B cell (primary cell): ENCODE data around the gene PDE3B. TPM values are rescaled to one million over a fixed set of nuclear protein-coding genes. Genes with fewer than 3 reads are reported as not detected.
"Not testable (repeated sequence)": the region's sequence is repeated elsewhere in the genome, so short reads cannot be mapped to it uniquely, and the experiment has no call there.

Experiments
- ATAC-seq: fragments of 200-7000 bp; cut with Tn5 transposase; one replicate; pipeline ENCODE4 v1.10.0; 2021; ENCODE audit warnings: low read depth, mild to moderate bottlenecking, moderate number of reproducible peaks, moderate library complexity
- CTCF ChIA-PET: fragments of 350-600 bp; sonication (Branson Sonifier 250); formaldehyde crosslinking; loops from one replicate; lab custom pipeline; 2021; ENCODE audit warnings: antibody characterized with exemption, inconsistent platforms; lab: Charles Lee
- POLR2A ChIA-PET: fragments of 350-600 bp; sonication (Branson Sonifier 250); formaldehyde crosslinking; loops from one replicate; lab custom pipeline; 2021; ENCODE audit warnings: antibody characterized with exemption; lab: Charles Lee
- DNase-seq: peaks from one replicate; pipeline ENCODE4 v3.0.0; 2013
- H2AFZ ChIP-seq: 2 replicates; pipeline ENCODE4 v1.6.1; 2012; ENCODE audit warnings: mild to moderate bottlenecking, low read depth, low read length; ENCODE audit not compliant: insufficient read depth, poor library complexity, severe bottlenecking
- H3K27ac ChIP-seq, 2 donors: 1 replicate in 1 of 2; 2 replicates in 1 of 2; pipeline ENCODE4 v1.5.1; 2012 to 2013; ENCODE audit warnings: low read length in 2 of 2, mild to moderate bottlenecking in 2 of 2, moderate library complexity in 1 of 2
- H3K27me3 ChIP-seq, 4 experiments: fragments of 200-600 bp in 1 of 4; sonication (generic) in 1 of 4; replicated peaks in 1 of 4; 1 replicate in 2 of 4; 2 replicates in 2 of 4; pipeline versions ENCODE4 v1.6.1 to v1.7.0; 2013 to 2016; ENCODE audit warnings: low read length in 3 of 4, mild to moderate bottlenecking in 2 of 4, mixed read lengths in 1 of 4, moderate library complexity in 1 of 4; ENCODE audit not compliant: insufficient read depth in 4 of 4, control insufficient read depth in 3 of 4; ENCODE audit errors: control extremely low read depth in 1 of 4
- H3K36me3 ChIP-seq, 2 experiments: replicated peaks in 1 of 2; 1 replicate in 1 of 2; 2 replicates in 1 of 2; pipeline versions ENCODE4 v1.6.1 to v1.7.1; 2013; ENCODE audit warnings: low read length in 1 of 2; ENCODE audit not compliant: insufficient read depth in 2 of 2, control insufficient read depth in 1 of 2; ENCODE audit errors: control extremely low read depth in 1 of 2, extremely low read depth in 1 of 2
- H3K4me1 ChIP-seq, 2 donors: fragments of 200-600 bp in 1 of 2; sonication (generic) in 1 of 2; 1 replicate in 1 of 2; 2 replicates in 1 of 2; pipeline versions ENCODE4 v1.5.1 to v1.6.1; 2013 to 2017; ENCODE audit warnings: low read length in 2 of 2; ENCODE audit not compliant: control insufficient read depth in 2 of 2, insufficient read depth in 2 of 2
- H3K4me2 ChIP-seq: replicated peaks from 2 replicates; pipeline ENCODE3; 2012; ENCODE audit warnings: mild to moderate bottlenecking, low read depth, low read length; ENCODE audit not compliant: poor library complexity, severe bottlenecking
- H3K4me3 ChIP-seq, 5 experiments: fragments of 200-600 bp in 1 of 5; sonication (generic) in 1 of 5; 1 replicate in 3 of 5; 2 replicates in 2 of 5; pipeline versions ENCODE4 v1.5.1 to v1.7.0; 2011 to 2016; ENCODE audit warnings: low read length in 4 of 5, mild to moderate bottlenecking in 4 of 5, low read depth in 2 of 5, control low read depth in 1 of 5, moderate library complexity in 1 of 5; ENCODE audit not compliant: insufficient read depth in 1 of 5; ENCODE audit errors: control extremely low read depth in 1 of 5, extremely low read depth in 1 of 5
- H3K79me2 ChIP-seq: fragments of 200-600 bp; sonication (generic); one replicate; pipeline ENCODE4 v1.6.0; 2016; ENCODE audit warnings: low read length; ENCODE audit not compliant: control insufficient read depth, insufficient read depth
- H3K9ac ChIP-seq: fragments of 200-600 bp; sonication (generic); 2 replicates; pipeline ENCODE4 v1.6.1; 2017; ENCODE audit warnings: mild to moderate bottlenecking, low read length, moderate library complexity
- H3K9me3 ChIP-seq, 3 donors: one replicate each; pipeline versions ENCODE4 v1.6.1 to v1.7.1; 2013; ENCODE audit warnings: low read length in 2 of 3; ENCODE audit not compliant: control insufficient read depth in 2 of 3, insufficient read depth in 1 of 3; ENCODE audit errors: control extremely low read depth in 1 of 3
- H4K20me1 ChIP-seq: 2 replicates; pipeline ENCODE4 v1.6.0; 2012; ENCODE audit warnings: mild to moderate bottlenecking, low read length; ENCODE audit not compliant: insufficient read depth, control insufficient read depth, poor library complexity, severe bottlenecking
- H3K27ac Mint-ChIP-seq: one replicate; pipeline ENCODE4 v1.8.0; 2021; ENCODE audit warnings: mixed read lengths
- H3K27me3 Mint-ChIP-seq: one replicate; pipeline ENCODE4 v1.8.0; 2021; ENCODE audit warnings: mixed read lengths
- H3K4me1 Mint-ChIP-seq: one replicate; pipeline ENCODE4 v1.8.0; 2021; ENCODE audit warnings: mixed read lengths
- H3K4me3 Mint-ChIP-seq: one replicate; pipeline ENCODE4 v1.8.0; 2021; ENCODE audit warnings: mixed read lengths
- H3K9me3 Mint-ChIP-seq: one replicate; pipeline ENCODE4 v1.8.0; 2022; ENCODE audit warnings: mixed read lengths; ENCODE audit not compliant: insufficient read depth
- CTCF ChIP-seq: fragments of 200-600 bp; IDR thresholded peaks from one replicate; pipeline ENCODE4 v1.8.0; 2022; ENCODE audit warnings: antibody characterized with exemption, mild to moderate bottlenecking
- EZH2 ChIP-seq: IDR thresholded peaks from 2 replicates; pipeline ENCODE4 v1.6.1; 2012; ENCODE audit warnings: borderline replicate concordance, low read depth, mild to moderate bottlenecking, moderate library complexity, low read length; ENCODE audit not compliant: insufficient read depth, poor library complexity, severe bottlenecking
- WGBS: methylation state at CpG from one replicate; pipeline ENCODE4 v1.1.5; 2013; ENCODE audit warnings: missing lambda C conversion rate; ENCODE audit not compliant: insufficient coverage; 5-methylcytosine and 5-hydroxymethylcytosine counted together
- intact Hi-C: fragments of 100-400 bp; cut with micrococcal nuclease; formaldehyde crosslinking; loops from one replicate; pipeline ENCODE4 v1.10.0; 2022
- polyA plus RNA-seq: library from polyadenylated mRNA; depleted of rRNA; stranded (reverse); fragments of >200 nt; gene quantifications from 2 replicates; pipeline ENCODE4 v1.2.3, GENCODE V29; 2012
- total RNA-seq, 2 donors: library from RNA; stranded (reverse); fragments of 120-200 nt in 1 of 2; gene quantifications; 1 replicate in 1 of 2; 2 replicates in 1 of 2; pipeline versions ENCODE4 v1.2.3 to v1.2.4, GENCODE V29; 2013 to 2022

PDE3B gene
- total and polyA plus RNA-seq, 2 donors (not counting 1 experiment from before 2014, with no cell fraction given), result 1.0 to 60.7 TPM

GRCh38 chr11:14882196-14882595 lies 238.6 kb downstream of the PDE3B start:
- H3K4me1 Mint-ChIP-seq, result peaks cover 27% of the 10 kb centered on the region
- H3K27me3 Mint-ChIP-seq, result no peaks in the 10 kb centered on the region
- no CpG with 5 or more reads among the region's 1 CpG for WGBS
- no peaks in the 10 kb centered on the region for H3K9me3 Mint-ChIP-seq
- no peak overlapping the region for H3K4me3 Mint-ChIP-seq
- peaks cover 5 to 9% of the 10 kb centered on the region in 2 donors for H3K4me1 ChIP-seq
- H3K9ac ChIP-seq, result no peak overlapping the region
- peaks cover 0 to 5% of the 10 kb centered on the region in 2 experiments for H3K36me3 ChIP-seq
- H3K4me3 ChIP-seq, result no peak overlapping the region
- H3K27ac ChIP-seq, result no peak overlapping the region
- TF ChIP-seq EZH2, result no peak
- no peak for TF ChIP-seq CTCF
- H3K4me2 ChIP-seq, result no peak overlapping the region
- H4K20me1 ChIP-seq, result peaks cover 6% of the 10 kb centered on the region
- ATAC-seq (no peak), DNase-seq (no peak)
- no peaks in the 10 kb centered on the region for H3K9me3 ChIP-seq
- no peaks in the 10 kb centered on the region for H3K27me3 ChIP-seq
- intact Hi-C loops, result no loop called here
- POLR2A ChIA-PET, result no interaction called here
- H3K27ac Mint-ChIP-seq, result no peak overlapping the region
- CTCF ChIA-PET, result interaction anchor here (1.4 to 3.9 kb wide), 3 partner anchors 10 to 238 kb away, joined by 3 to 14 read pairs (median 4); partner anchors contain the start of genes CYP2R1 and PDE3B
- H3K79me2 ChIP-seq, result no peaks in the 10 kb centered on the region
- no peak overlapping the region for H2AFZ ChIP-seq

GRCh38 chr11:14883683-14884082 lies 240.1 kb downstream of the PDE3B start:
- no CpG with 5 or more reads among the region's 1 CpG for WGBS
- ATAC-seq, CTCF ChIA-PET: not testable (repeated sequence)

More at GRCh38 chr11:14883683-14884082, 240.1 kb downstream of the PDE3B start:
- H3K79me2 ChIP-seq, H3K27me3 Mint-ChIP-seq, DNase-seq, H3K9ac ChIP-seq, H3K27ac ChIP-seq, H3K27ac Mint-ChIP-seq, H4K20me1 ChIP-seq, H3K27me3 ChIP-seq, H3K4me3 Mint-ChIP-seq, H3K9me3 ChIP-seq, H3K4me2 ChIP-seq, POLR2A ChIA-PET, H3K4me3 ChIP-seq, H3K36me3 ChIP-seq, H3K9me3 Mint-ChIP-seq, intact Hi-C loops, H2AFZ ChIP-seq, H3K4me1 ChIP-seq: not testable (repeated sequence)
- H3K4me1 Mint-ChIP-seq, result peaks cover 24% of the 10 kb centered on the region
